Activated gamma-delta T cell (primary cell): ENCODE results near the gene C2CD2.

Source experiments
- DNase-seq: peaks from one replicate; lab custom pipeline; 2025; lab: John Stamatoyannopoulos, UW

C2CD2 gene

DNA sequence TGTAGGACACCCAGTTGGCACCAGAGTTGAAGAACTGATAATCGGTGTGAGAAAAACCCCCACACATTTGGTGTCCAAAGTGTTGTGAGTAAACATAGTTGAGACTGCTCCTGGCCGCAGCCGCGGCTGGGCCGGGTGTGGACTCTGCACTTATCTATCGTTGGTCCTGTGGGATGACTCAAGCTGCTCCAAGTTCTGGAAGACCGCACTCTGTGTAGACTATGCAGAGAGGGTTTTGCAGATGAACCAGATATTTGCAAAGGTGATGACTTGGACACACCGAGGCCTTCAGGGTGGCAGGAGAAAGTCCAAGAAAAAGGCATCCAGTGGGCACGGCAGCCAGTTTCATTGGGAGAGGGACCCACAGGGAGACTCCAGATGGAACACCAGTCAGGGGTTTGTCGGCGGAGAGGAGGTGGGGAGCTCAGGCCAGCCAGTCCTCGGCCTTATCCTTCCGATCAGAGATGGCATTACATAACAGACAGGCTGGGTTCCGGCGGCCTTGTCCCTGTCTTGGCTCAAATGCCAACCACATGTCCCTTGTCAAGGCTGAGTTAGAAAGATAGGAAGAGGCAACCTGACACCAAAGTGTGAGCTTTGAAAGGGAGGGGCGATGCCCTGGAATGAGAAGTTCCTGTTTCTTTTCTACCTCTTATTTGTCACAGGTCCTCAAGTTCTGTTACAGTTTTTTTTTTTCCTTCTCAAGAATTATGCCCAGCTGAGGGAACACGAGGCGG is 21.1 kb downstream of the C2CD2 start:
- DNase-seq: no peak

DNA sequence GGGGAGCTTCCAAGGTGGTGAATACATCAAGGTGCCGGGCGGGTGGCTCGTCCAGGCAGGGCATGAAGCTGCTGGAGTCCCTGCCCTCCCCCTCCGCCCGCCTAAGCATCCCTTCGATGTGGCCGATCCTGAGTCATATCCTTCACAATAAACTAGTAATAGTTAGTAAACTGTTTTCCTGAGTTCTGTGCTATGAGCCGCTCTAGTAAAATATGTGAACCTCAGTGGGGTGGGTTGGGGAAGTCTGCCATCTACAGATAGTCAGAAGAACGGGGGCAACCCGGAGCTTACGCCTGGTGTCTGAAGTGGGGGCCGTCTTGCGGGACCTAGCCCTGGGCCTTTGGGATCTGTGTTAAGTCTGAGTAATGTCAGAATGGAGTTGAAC is 21.6 kb downstream of the C2CD2 start:
- DNase-seq: no peak

GRCh38 chr21:41931041-41931451 is 22.8 kb downstream of the C2CD2 start:
- no peak for DNase-seq

GRCh38 chr21:41929248-41929647 is 24.6 kb downstream of the C2CD2 start:
- no peak for DNase-seq

- DNase-seq: no peak
Observed at GRCh38 chr21:41928621-41929220, 25.1 kb downstream of the C2CD2 start.

- no peak for DNase-seq
Observed at GRCh38 chr21:41927727-41928409, 25.9 kb downstream of the C2CD2 start.

GRCh38 chr21:41926807-41927171 is 27.0 kb downstream of the C2CD2 start:
- no peak for DNase-seq

- no peak for DNase-seq
Observed at GRCh38 chr21:41926117-41926806, 27.6 kb downstream of the C2CD2 start.

GRCh38 chr21:41925767-41926116 is 28.1 kb downstream of the C2CD2 start:
- no peak for DNase-seq

- no peak for DNase-seq
Observed at GRCh38 chr21:41924368-41924754, 29.5 kb downstream of the C2CD2 start.

DNA sequence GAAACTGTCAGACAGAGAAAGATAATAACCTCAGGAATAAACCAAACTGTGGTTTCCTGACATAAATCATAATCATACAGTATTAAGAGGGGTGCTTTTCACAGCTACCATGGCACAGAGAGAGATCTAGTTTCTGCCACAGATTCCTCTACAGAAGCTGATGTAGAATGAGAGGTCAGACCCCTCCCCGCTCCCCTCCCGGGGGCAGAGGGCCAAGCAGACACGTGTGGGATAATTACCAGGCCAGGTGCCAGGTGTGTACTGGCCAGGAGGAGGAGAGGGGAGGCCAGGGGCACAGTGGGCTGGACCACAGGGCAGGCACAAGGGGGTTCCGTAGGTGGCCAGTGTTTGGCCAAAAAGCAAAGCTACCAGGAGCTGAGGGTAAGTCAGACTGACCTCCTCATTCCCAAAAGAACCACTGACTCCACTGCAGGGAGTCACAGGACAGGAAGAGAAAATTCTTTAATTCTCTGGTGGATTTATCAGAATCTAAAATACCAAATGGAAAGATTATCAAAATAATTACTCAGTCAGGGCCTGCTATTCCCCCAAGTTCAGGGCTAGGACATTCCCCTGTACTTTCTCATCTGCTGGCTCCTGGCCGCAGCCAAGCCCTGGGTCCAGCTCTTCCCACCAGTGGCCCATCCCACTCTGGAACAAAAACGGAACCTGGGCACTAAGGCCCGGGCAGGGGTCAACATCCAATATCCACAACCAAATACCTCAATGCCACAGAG is 30.0 kb downstream of the C2CD2 start:
- no peak for DNase-seq

DNA sequence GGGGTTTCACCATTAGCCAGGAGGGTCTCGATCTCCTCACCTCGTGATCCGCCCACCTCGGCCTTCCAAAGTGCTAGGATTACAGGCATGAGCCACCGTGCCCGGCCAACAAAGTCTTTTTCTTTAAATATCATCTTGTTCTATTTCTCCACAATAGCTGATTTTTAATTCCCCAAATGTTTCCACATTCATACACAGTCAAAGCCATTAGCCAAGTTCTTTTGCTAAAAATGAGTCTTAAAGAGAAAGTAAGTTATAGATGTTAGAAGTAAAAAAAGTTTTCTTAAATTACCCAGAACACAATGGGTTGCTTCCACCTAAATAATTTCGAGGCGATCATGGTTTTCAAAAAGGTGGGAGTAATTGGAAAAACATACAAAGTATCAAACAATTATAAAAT is 30.6 kb downstream of the C2CD2 start:
- DNase-seq: no peak

- no peak for DNase-seq
Observed at GRCh38 chr21:41921021-41921420, 32.8 kb downstream of the C2CD2 start.

DNA sequence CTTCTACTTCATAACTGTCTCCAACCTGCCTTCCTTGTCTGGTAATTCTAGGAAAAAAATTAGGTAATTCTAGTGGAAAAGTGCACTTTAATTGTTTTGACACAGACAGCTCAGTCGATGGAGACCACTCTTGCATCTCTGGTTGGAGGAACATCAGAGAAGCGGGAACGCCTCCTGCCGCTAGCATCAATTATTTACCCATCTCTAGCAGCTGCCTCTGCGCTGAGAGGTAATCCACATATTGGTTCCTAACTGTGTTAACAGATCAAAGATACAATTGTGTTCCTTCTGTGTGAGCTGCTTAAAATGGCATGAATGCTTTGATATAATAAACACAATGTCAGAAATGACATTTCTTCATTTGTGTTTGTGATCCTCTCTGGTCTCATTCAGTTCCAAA is 33.3 kb downstream of the C2CD2 start:
- no peak for DNase-seq

GRCh38 chr21:41919666-41920398 is 34.0 kb downstream of the C2CD2 start:
- no peak for DNase-seq

- no peak for DNase-seq
Observed at GRCh38 chr21:41918561-41919358, 35.1 kb downstream of the C2CD2 start.

- DNase-seq: no peak
Observed at GRCh38 chr21:41917531-41917930, 36.3 kb downstream of the C2CD2 start.

- DNase-seq: no peak
Observed at GRCh38 chr21:41916888-41917433, 36.9 kb downstream of the C2CD2 start.

DNA sequence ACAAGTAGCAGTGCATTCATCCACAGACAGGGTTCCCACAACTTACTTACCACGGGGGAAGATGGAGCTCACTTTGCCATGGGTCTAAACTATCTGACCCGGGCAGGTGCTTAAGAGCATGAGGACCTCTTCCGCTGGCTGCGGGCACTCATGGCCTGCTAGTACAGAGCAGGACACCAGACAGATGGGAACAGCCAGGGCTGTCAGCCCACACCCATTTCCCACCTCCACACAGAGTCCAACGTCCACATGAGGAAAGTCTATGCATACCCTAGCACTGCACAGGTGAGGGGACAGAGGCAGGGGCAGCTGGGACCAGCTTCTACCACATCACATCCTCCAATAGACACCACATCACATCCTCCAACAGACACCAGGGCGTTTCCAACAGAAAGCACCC is 38.9 kb downstream of the C2CD2 start:
- DNase-seq: no peak

DNA sequence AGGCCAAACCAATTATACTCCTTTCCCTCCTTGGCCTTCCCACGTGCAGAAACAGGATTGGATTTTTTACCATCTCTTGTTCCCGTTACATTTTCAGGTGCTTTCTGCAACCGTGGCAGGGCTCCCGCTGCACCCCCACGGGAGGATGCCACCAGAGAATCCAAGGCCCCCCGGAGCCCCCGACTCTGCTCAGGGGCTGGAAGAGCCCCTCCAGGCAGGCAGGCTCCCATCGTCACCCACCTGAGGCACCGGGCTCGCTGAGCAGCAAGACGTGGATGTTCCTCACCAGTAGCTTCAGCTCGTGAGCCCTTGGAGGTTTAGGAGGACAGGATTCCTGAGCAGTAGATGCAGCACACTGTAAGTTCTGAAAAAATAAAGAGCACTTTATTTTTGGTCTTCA is 39.5 kb downstream of the C2CD2 start:
- DNase-seq: no peak
